Adrenal gland (tissue), 5 donors: ENCODE results near the gene RALGDS.

ENCODE experiments used
- POLR2A ChIP-seq, 2 donors: fragments of 450-650 bp; IDR thresholded peaks; one replicate each; pipeline ENCODE4 v1.6.1; 2017; ENCODE audit warnings: antibody characterized with exemption in 2 of 2, mild to moderate bottlenecking in 2 of 2, moderate library complexity in 1 of 2
- TF ChIP-seq, protein P1 (sequence below), 6 experiments: fragments of 450-650 bp in 4 of 6; fragments of 200-600 bp in 2 of 6; sonication (generic) in 1 of 6; IDR thresholded peaks; 1 replicate in 5 of 6; 2 replicates in 1 of 6; pipeline versions ENCODE4 v1.5.1 to v1.8.0; 2016 to 2021; ENCODE audit warnings: antibody characterized with exemption in 6 of 6, mild to moderate bottlenecking in 2 of 6, moderate library complexity in 1 of 6
- donor health status: DM: no; HTN: no; CAD: no.

DNA sequence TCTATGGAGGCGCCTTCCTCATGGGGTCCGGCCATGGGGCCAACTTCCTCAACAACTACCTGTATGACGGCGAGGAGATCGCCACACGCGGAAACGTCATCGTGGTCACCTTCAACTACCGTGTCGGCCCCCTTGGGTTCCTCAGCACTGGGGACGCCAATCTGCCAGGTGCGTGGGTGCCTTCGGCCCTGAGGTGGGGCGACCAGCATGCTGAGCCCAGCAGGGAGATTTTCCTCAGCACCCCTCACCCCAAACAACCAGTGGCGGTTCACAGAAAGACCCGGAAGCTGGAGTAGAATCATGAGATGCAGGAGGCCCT lies 56.0 kb downstream of the RALGDS start:
- TF ChIP-seq, protein P1, sequence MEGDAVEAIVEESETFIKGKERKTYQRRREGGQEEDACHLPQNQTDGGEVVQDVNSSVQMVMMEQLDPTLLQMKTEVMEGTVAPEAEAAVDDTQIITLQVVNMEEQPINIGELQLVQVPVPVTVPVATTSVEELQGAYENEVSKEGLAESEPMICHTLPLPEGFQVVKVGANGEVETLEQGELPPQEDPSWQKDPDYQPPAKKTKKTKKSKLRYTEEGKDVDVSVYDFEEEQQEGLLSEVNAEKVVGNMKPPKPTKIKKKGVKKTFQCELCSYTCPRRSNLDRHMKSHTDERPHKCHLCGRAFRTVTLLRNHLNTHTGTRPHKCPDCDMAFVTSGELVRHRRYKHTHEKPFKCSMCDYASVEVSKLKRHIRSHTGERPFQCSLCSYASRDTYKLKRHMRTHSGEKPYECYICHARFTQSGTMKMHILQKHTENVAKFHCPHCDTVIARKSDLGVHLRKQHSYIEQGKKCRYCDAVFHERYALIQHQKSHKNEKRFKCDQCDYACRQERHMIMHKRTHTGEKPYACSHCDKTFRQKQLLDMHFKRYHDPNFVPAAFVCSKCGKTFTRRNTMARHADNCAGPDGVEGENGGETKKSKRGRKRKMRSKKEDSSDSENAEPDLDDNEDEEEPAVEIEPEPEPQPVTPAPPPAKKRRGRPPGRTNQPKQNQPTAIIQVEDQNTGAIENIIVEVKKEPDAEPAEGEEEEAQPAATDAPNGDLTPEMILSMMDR (IDR thresholded peaks at IDR 0.05) = no peak
- no peak for TF ChIP-seq POLR2A (IDR thresholded peaks at IDR 0.05)
